HG02571 (cell line): ENCODE measurements around the gene ALDH16A1.

ENCODE experiments used
- ATAC-seq: cut with Tn5 transposase; IDR thresholded peaks from one replicate; pipeline ENCODE4 v1.9.1; 2021; ENCODE audit warnings: mild to moderate bottlenecking, moderate library complexity; ENCODE audit not compliant: unreplicated experiment

The ALDH16A1 gene

GRCh38 chr19:49453013-49453756 lies at the start of gene ALDH16A1:
Gene ALDH16A1 (plus strand): TSS chr19:49453225. CDS start chr19:49453332, 107 bp downstream.
- ATAC-seq, result peak; percentile 77

- no peak for ATAC-seq
Measured at GRCh38 chr19:49403404-49404187, 49.4 kb upstream of the ALDH16A1 start.

GRCh38 chr19:49407079-49407478 lies 45.9 kb upstream of the ALDH16A1 start:
- ATAC-seq, result no peak

GRCh38 chr19:49407482-49408015 lies 45.5 kb upstream of the ALDH16A1 start:
- no peak for ATAC-seq

- ATAC-seq, result no peak
Measured at GRCh38 chr19:49408816-49409440, 44.1 kb upstream of the ALDH16A1 start.

GRCh38 chr19:49409441-49410029 lies 43.5 kb upstream of the ALDH16A1 start:
- ATAC-seq, result no peak

- ATAC-seq, result no peak
Measured at GRCh38 chr19:49411681-49412326, 41.2 kb upstream of the ALDH16A1 start.

- ATAC-seq, result no peak
Measured at GRCh38 chr19:49413348-49413747, 39.7 kb upstream of the ALDH16A1 start.

GRCh38 chr19:49414256-49414655 lies 38.8 kb upstream of the ALDH16A1 start:
- no peak for ATAC-seq

GRCh38 chr19:49415102-49415809 lies 37.8 kb upstream of the ALDH16A1 start:
- ATAC-seq, result no peak

GRCh38 chr19:49415810-49416200 lies 37.2 kb upstream of the ALDH16A1 start:
- ATAC-seq, result no peak

GRCh38 chr19:49417088-49417487 lies 35.9 kb upstream of the ALDH16A1 start:
- ATAC-seq, result no peak

GRCh38 chr19:49418511-49418910 lies 34.5 kb upstream of the ALDH16A1 start:
- no peak for ATAC-seq

GRCh38 chr19:49419173-49419572 lies 33.9 kb upstream of the ALDH16A1 start:
- ATAC-seq, result no peak

- ATAC-seq, result no peak
Measured at GRCh38 chr19:49420227-49420626, 32.8 kb upstream of the ALDH16A1 start.

GRCh38 chr19:49421039-49421877 lies 31.8 kb upstream of the ALDH16A1 start:
- no peak for ATAC-seq

GRCh38 chr19:49421878-49422202 lies 31.2 kb upstream of the ALDH16A1 start:
- ATAC-seq, result no peak

GRCh38 chr19:49422407-49423070 lies 30.5 kb upstream of the ALDH16A1 start:
- ATAC-seq, result no peak
